HCT116 (cell line): ENCODE data around the gene KIFAP3. TPM values are rescaled to one million over a fixed set of nuclear protein-coding genes. Genes with fewer than 3 reads are reported as not detected.

Experiments
- ATAC-seq: fragments of 200-7000 bp; cut with Tn5 transposase; 2 replicates; pipeline ENCODE4 v1.9.1; 2020; ENCODE audit warnings: mild to moderate bottlenecking, moderate library complexity
- BruUV-seq: library from RNA; stranded (reverse); fragments of 400-500 nt; replicated peaks from 2 replicates; lab custom pipeline; 2021; lab: Mats Ljungman, UMichigan
- CTCF ChIA-PET: fragments of 300-600 bp; sonication (Branson Sonifier 250); formaldehyde crosslinking; loops from one replicate; lab custom pipeline; 2021; ENCODE audit warnings: antibody characterized with exemption; lab: Charles Lee
- POLR2A ChIA-PET: fragments of 300-600, 350-600 bp; sonication (Branson Sonifier 250); formaldehyde crosslinking; loops from one replicate; lab custom pipeline; 2021; ENCODE audit warnings: antibody characterized with exemption; lab: Charles Lee
- RAD21 ChIA-PET, 2 experiments: fragments of 300-600 bp; sonication (Branson Sonifier 250); formaldehyde crosslinking; loops; one replicate each; lab custom pipeline; 2023; ENCODE audit warnings: low total read pairs in 2 of 2; ENCODE audit not compliant: uncharacterized antibody in 2 of 2, unreplicated experiment in 2 of 2, low non-redundant PET in 1 of 2; lab: Charles Lee
- DNase-seq: peaks from one replicate; pipeline ENCODE4 v3.0.0-alpha.2; 2010; ENCODE audit warnings: low read depth, low spot score
- H2AFZ ChIP-seq: fragments of 200-600 bp; shearing (Covaris generic), sonication (generic); 2 replicates; pipeline ENCODE4 v1.6.1; 2017; ENCODE audit warnings: low read depth, mixed run types, mixed read lengths, antibody characterized with exemption, low read length; ENCODE audit not compliant: poor library complexity, severe bottlenecking
- H3K27ac ChIP-seq: 2 replicates; pipeline ENCODE4 v1.5.1; 2012; ENCODE audit warnings: low read depth, low read length
- H3K27me3 ChIP-seq: fragments of 200-600 bp; sonication (generic); 2 replicates; pipeline ENCODE4 v1.6.1; 2016; ENCODE audit warnings: mixed run types, low read length, mixed read lengths; ENCODE audit not compliant: insufficient read depth
- H3K36me3 ChIP-seq, 2 experiments: fragments of 200-500 bp in 1 of 2; fragments of 200-600 bp in 1 of 2; sonication (Bioruptor generic) in 1 of 2; sonication (generic) in 1 of 2; 2 replicates each; pipeline versions ENCODE4 v1.5.1 to v1.6.1; 2014 to 2016; ENCODE audit warnings: low read length in 2 of 2, inconsistent platforms in 1 of 2, mixed read lengths in 1 of 2, mixed run types in 1 of 2; ENCODE audit not compliant: insufficient read depth in 2 of 2, control insufficient read depth in 1 of 2
- H3K4me1 ChIP-seq, 2 experiments: fragments of 200-600 bp in 1 of 2; sonication (generic) in 1 of 2; 2 replicates each; pipeline versions ENCODE4 v1.5.1 to v1.6.1; 2012 to 2017; ENCODE audit warnings: low read length in 2 of 2, inconsistent platforms in 1 of 2, mild to moderate bottlenecking in 1 of 2, mixed read lengths in 1 of 2, mixed run types in 1 of 2, moderate library complexity in 1 of 2; ENCODE audit not compliant: insufficient read depth in 2 of 2, control insufficient read depth in 1 of 2
- H3K4me2 ChIP-seq: fragments of 200-600 bp; sonication (generic); 2 replicates; pipeline ENCODE4 v1.6.1; 2017; ENCODE audit warnings: mixed run types, low read length, mixed read lengths
- H3K4me3 ChIP-seq, 2 experiments: fragments of 200-600 bp in 1 of 2; sonication (generic) in 1 of 2; replicated peaks in 1 of 2; 2 replicates each; pipeline ENCODE4 v1.5.1; 2011 to 2016; ENCODE audit warnings: low read length in 2 of 2, control low read depth in 1 of 2, low read depth in 1 of 2, mild to moderate bottlenecking in 1 of 2, mixed read lengths in 1 of 2, mixed run types in 1 of 2
- H3K79me2 ChIP-seq: fragments of 200-600 bp; sonication (generic); 2 replicates; pipeline ENCODE4 v1.6.1; 2017; ENCODE audit warnings: mild to moderate bottlenecking, mixed run types, low read length, moderate library complexity, mixed read lengths; ENCODE audit not compliant: insufficient read depth
- H3K9ac ChIP-seq: fragments of 200-600 bp; sonication (generic); 2 replicates; pipeline ENCODE4 v1.6.1; 2016; ENCODE audit warnings: low read length, mixed read lengths
- H3K9me2 ChIP-seq: fragments of 200-600 bp; sonication (generic), shearing (Covaris generic); 2 replicates; pipeline ENCODE4 v1.6.1; 2017; ENCODE audit warnings: mixed run types, mild to moderate bottlenecking, moderate library complexity; ENCODE audit not compliant: insufficient read depth
- H3K9me3 ChIP-seq, 2 experiments: fragments of 200-500 bp in 1 of 2; fragments of 200-600 bp in 1 of 2; sonication (Bioruptor generic) in 1 of 2; sonication (generic) in 1 of 2; 2 replicates each; pipeline ENCODE4 v1.6.1; 2014 to 2017; ENCODE audit warnings: low read length in 2 of 2, mixed read lengths in 2 of 2, inconsistent platforms in 1 of 2, low read depth in 1 of 2, mild to moderate bottlenecking in 1 of 2, mixed run types in 1 of 2, moderate library complexity in 1 of 2; ENCODE audit not compliant: control insufficient read depth in 1 of 2, insufficient read depth in 1 of 2
- H4K20me1 ChIP-seq: fragments of 200-600 bp; sonication (generic), shearing (Covaris generic); 2 replicates; pipeline ENCODE4 v1.6.1; 2017; ENCODE audit warnings: mixed run types, mild to moderate bottlenecking, moderate library complexity; ENCODE audit not compliant: insufficient read depth
- CBX3 ChIP-seq: IDR thresholded peaks from 2 replicates; pipeline ENCODE4 v1.6.1; 2012; ENCODE audit warnings: low read depth
- CEBPB ChIP-seq: IDR thresholded peaks from 2 replicates; pipeline ENCODE4 v1.6.1; 2012; ENCODE audit warnings: low read depth
- CTCF ChIP-seq, 3 experiments: fragments of 200-600 bp in 1 of 3; sonication (generic) in 1 of 3; IDR thresholded peaks in 2 of 3; conservative IDR thresholded peaks in 1 of 3; 2 replicates each; pipeline ENCODE4 v1.5.1; 2012 to 2017; ENCODE audit warnings: low read depth in 2 of 3, low read length in 2 of 3, antibody characterized with exemption in 1 of 3, borderline replicate concordance in 1 of 3, control low read depth in 1 of 3, mild to moderate bottlenecking in 1 of 3, mixed read lengths in 1 of 3, mixed run types in 1 of 3, moderate library complexity in 1 of 3; ENCODE audit not compliant: insufficient read depth in 1 of 3
- ELF1 ChIP-seq: IDR thresholded peaks from 2 replicates; pipeline ENCODE4 v1.6.1; 2012; ENCODE audit warnings: low read depth, borderline replicate concordance
- EZH2phosphoT487 ChIP-seq: fragments of 200-600 bp; IDR thresholded peaks from 2 replicates; pipeline ENCODE4 v1.6.1; 2018; ENCODE audit warnings: antibody characterized with exemption, borderline replicate concordance
- MAX ChIP-seq: IDR thresholded peaks from 2 replicates; pipeline ENCODE4 v1.6.1; 2012
- POLR2AphosphoS5 ChIP-seq: IDR thresholded peaks from 2 replicates; pipeline ENCODE4 v1.6.1; 2011; ENCODE audit warnings: mild to moderate bottlenecking, low read depth, low read length, moderate library complexity
- RAD21 ChIP-seq: IDR thresholded peaks from 2 replicates; pipeline ENCODE4 v1.6.1; 2012; ENCODE audit warnings: low read depth, mild to moderate bottlenecking
- SIN3A ChIP-seq: IDR thresholded peaks from 2 replicates; pipeline ENCODE4 v1.6.1; 2012; ENCODE audit warnings: low read depth
- SRF ChIP-seq: IDR thresholded peaks from 2 replicates; pipeline ENCODE4 v1.6.1; 2012; ENCODE audit warnings: low read depth
- TCF7L2 ChIP-seq: IDR thresholded peaks from 2 replicates; pipeline ENCODE4 v1.7.0; 2011; ENCODE audit warnings: borderline replicate concordance, inconsistent platforms; ENCODE audit not compliant: insufficient read depth, insufficient read length; ENCODE audit errors: extremely low read depth
- YY1 ChIP-seq: IDR thresholded peaks from 2 replicates; pipeline ENCODE4 v1.6.1; 2011; ENCODE audit warnings: low read length, low read depth, moderate library complexity, mild to moderate bottlenecking; ENCODE audit not compliant: insufficient replicate concordance; ENCODE audit errors: extremely low read depth
- ZNF274 ChIP-seq: fragments of 200-500 bp; sonication (Bioruptor generic); IDR thresholded peaks from 2 replicates; pipeline ENCODE4 v1.6.1; 2014; ENCODE audit warnings: mild to moderate bottlenecking, low read depth, low read length, inconsistent platforms
- intact Hi-C: fragments of 100-400 bp; cut with micrococcal nuclease; formaldehyde crosslinking; loops from 2 replicates; pipeline ENCODE4 v1.10.0; 2022
- total RNA-seq: library from RNA; stranded (reverse); gene quantifications from one replicate; pipeline ENCODE4 v1.2.1, GENCODE V29; 2021; ENCODE audit not compliant: unreplicated experiment
- TF ChIP-seq, protein P1 (sequence below): IDR thresholded peaks from 2 replicates; pipeline ENCODE4 v1.6.1; 2012; ENCODE audit warnings: low read depth

Gene KIFAP3
- total RNA-seq, 1 experiment from 2014 or later: 10.8 TPM

GRCh38 chr1:169904834-169905233 lies 169.7 kb downstream of the KIFAP3 start:
- intact Hi-C loops: no loop called here
- POLR2A ChIA-PET: no interaction called here

GRCh38 chr1:169902751-169903150 lies 171.7 kb downstream of the KIFAP3 start:
- no peak overlapping the region for H3K4me3 ChIP-seq
- H3K9ac ChIP-seq: no peak overlapping the region
- H4K20me1 ChIP-seq: no peaks in the 10 kb centered on the region
- H3K27me3 ChIP-seq: no peaks in the 10 kb centered on the region; the same call in 1 of the 2 replicates
- RAD21 ChIA-PET: no interaction called here
- peaks cover 6 to 17% of the 10 kb centered on the region in 2 experiments; a peak in 3 of 4 replicates for H3K4me1 ChIP-seq
- POLR2A ChIA-PET: no interaction called here
- ATAC-seq (no peak), DNase-seq (no peak)
- intact Hi-C loops: no loop called here
- no peaks in the 10 kb centered on the region for H3K79me2 ChIP-seq
- no peaks in the 10 kb centered on the region for H3K9me2 ChIP-seq
- H2AFZ ChIP-seq: no peak overlapping the region
- CTCF ChIA-PET: no interaction called here
- H3K27ac ChIP-seq: no peak overlapping the region
- TF ChIP-seq CEBPB (no peak), SIN3A (no peak), EZH2phosphoT487 (no peak), POLR2AphosphoS5 (no peak), ZNF274 (no peak), CTCF (IDR thresholded peaks at IDR 0.05 in 2 of 3, conservative IDR thresholded peaks at IDR 0.05 in 1 of 3; ENCODE audit: borderline replicate concordance in 1 of 3, insufficient read depth in 1 of 3, low read depth in 2 of 3, low read length in 2 of 3) (no peak), YY1 (no peak), RAD21 (no peak), SRF (no peak), ELF1 (no peak), MAX (no peak), CBX3 (no peak), TCF7L2 (no peak)
- TF ChIP-seq, protein P1, sequence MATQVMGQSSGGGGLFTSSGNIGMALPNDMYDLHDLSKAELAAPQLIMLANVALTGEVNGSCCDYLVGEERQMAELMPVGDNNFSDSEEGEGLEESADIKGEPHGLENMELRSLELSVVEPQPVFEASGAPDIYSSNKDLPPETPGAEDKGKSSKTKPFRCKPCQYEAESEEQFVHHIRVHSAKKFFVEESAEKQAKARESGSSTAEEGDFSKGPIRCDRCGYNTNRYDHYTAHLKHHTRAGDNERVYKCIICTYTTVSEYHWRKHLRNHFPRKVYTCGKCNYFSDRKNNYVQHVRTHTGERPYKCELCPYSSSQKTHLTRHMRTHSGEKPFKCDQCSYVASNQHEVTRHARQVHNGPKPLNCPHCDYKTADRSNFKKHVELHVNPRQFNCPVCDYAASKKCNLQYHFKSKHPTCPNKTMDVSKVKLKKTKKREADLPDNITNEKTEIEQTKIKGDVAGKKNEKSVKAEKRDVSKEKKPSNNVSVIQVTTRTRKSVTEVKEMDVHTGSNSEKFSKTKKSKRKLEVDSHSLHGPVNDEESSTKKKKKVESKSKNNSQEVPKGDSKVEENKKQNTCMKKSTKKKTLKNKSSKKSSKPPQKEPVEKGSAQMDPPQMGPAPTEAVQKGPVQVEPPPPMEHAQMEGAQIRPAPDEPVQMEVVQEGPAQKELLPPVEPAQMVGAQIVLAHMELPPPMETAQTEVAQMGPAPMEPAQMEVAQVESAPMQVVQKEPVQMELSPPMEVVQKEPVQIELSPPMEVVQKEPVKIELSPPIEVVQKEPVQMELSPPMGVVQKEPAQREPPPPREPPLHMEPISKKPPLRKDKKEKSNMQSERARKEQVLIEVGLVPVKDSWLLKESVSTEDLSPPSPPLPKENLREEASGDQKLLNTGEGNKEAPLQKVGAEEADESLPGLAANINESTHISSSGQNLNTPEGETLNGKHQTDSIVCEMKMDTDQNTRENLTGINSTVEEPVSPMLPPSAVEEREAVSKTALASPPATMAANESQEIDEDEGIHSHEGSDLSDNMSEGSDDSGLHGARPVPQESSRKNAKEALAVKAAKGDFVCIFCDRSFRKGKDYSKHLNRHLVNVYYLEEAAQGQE: no peak
- TF ChIP-seq, all 23 proteins: peak for 0
- Histone ChIP-seq H3K36me3 (no peaks in the 10 kb centered on the region), H3K4me2 (no peak overlapping the region), H3K9me3 (no peaks in the 10 kb centered on the region)
- BruUV-seq: no TSS peak

More at GRCh38 chr1:169904834-169905233, 169.7 kb downstream of the KIFAP3 start:
- ChIA-PET RAD21 (no interaction called here), CTCF (no interaction called here)
- Histone ChIP-seq H3K36me3 (no peaks in the 10 kb centered on the region), H3K4me3 (no peak overlapping the region), H3K27me3 (no peaks in the 10 kb centered on the region), H3K9me2 (no peaks in the 10 kb centered on the region), H3K9ac (no peak overlapping the region), H3K4me1 (peaks cover 2 to 6% of the 10 kb centered on the region in 2 experiments; a peak in 2 of 4 replicates), H4K20me1 (no peaks in the 10 kb centered on the region), H3K4me2 (no peak overlapping the region), H3K79me2 (no peaks in the 10 kb centered on the region), H3K9me3 (no peaks in the 10 kb centered on the region), H2AFZ (no peak overlapping the region), H3K27ac (no peak overlapping the region)
- DNase-seq: no peak
- no peak for ATAC-seq
- BruUV-seq: no TSS peak
- no peak for TF ChIP-seq EZH2phosphoT487
- TF ChIP-seq SRF: no peak
